HG02938 (cell line): Measurements from ENCODE around the gene OSBPL1A.
"Not testable (repeated sequence)": the region's sequence is repeated elsewhere in the genome, so short reads cannot be mapped to it uniquely, and the experiment has no call there.

Source experiments
- ATAC-seq: cut with Tn5 transposase; IDR thresholded peaks from one replicate; pipeline ENCODE4 v1.9.1; 2021; ENCODE audit warnings: mild to moderate bottlenecking, moderate library complexity; ENCODE audit not compliant: unreplicated experiment

Gene OSBPL1A

GRCh38 chr18:24189664-24190346, 207.8 kb downstream of the OSBPL1A start:
- ATAC-seq = no peak

- peak; percentile 67 for ATAC-seq
Measured at GRCh38 chr18:24189007-24189528, 208.6 kb downstream of the OSBPL1A start.

DNA sequence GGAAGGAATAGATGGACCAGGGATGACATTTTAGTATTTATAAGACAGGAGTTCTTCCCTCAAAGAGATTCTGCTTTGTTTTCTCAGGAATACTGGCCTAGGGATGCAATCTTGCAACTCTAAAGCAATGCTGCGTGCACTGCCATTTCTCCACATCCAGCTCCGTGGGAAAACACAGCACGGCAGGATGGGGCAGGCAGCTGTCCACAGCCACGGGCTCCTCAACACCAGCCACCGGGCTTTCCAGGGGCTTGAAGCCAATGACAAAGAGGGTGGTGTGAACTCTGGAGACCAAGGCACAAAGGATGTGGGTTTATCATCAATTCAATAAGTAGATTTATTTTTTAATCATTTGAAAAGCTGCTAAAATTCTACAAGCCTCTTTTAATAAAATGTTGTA, 209.5 kb downstream of the OSBPL1A start:
- no peak for ATAC-seq

DNA sequence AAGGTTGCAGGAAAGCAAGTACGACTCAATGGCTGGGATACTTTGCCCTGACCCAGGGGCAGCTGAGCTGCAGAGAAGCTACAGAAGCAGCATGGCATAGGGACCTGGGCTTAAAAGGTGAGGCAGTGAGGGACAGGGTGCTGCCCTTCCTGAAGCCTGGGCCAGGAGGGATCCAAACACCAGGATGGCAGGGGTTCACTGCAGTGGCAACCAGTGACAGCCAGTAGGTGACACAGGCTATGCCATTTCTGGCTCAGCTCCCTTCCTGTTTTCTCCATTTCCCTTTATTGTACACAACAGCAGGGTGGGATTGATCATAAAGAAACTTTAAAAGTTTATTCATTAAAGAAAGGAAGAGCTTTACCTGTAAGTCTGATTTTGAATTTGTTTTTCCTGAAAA, 209.9 kb downstream of the OSBPL1A start:
- ATAC-seq = no peak

DNA sequence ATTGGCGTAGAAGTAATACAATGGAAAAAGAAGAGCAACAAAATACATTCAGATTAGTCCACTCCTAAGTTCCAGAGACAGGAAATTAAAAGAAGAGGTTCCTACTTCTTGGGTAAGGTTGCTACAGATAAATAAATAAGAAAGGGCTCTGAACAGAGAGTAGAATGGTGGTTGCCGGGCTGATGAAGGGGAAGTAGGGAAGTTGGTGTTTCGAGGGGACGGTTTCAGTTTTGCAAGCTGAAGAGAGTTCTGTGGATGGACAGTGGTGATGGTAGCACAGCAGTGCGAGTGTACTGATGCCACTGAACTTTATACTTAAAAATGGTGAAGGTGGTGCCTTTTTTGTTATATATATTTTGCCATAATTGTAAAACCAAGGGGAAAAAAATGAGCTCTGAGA, 210.6 kb downstream of the OSBPL1A start:
- ATAC-seq = peak; percentile 72

DNA sequence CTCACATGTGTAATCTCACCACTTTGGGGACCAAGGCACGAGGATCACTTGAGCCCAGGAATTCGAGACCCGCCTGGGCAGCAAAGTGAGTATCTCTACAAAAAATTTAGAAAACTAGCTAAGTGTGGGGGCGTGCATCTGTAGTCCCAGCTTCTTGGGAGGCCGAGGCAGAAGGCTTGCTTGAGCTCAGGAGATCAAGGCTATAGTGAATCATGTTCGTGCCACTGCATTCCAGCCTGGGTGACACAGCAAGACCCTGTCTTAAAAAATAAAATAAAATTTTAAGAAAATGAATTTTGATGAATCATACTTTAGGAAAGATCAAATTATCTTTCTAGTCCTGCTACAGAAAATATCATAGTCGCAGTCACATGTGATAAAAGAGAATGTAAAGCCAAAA, 211.8 kb downstream of the OSBPL1A start:
- ATAC-seq = no peak

DNA sequence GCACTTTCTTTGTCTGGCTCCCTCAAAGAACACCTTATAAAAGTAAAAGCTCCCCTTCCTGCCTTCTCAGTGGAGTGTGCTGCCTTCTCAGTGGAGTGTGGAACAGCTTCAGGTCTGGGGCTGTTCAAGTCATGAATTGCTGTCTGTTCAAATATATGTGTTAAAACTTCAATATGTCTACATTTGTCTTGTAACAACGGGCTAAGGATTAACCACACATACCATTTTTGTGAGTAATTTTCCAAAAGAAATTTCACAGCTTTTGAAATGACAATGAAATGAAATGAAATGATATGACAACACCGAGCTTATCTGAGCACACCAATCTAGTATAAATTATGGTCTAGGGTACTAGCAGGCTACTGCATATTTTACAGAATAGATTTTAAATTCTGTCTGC, 215.8 kb downstream of the OSBPL1A start:
- ATAC-seq = no peak

DNA sequence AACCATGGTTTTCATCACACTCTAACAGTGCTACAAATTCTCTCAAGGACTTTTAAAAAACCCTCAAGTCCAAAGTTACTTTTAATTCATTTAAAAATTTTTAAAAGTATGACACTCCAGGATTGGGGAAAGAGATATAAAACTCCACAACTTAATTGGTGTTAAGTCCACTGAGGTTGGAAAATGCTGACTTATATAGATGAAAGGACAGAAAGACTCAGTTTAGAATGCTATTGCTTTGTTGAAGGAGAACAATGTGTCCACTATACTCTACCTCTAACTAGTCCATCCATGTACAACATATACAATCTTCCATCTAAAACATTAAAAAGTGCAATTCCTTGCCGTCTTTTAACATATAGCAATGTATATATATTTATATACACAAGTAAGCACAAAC, 217.6 kb downstream of the OSBPL1A start:
- no peak for ATAC-seq

GRCh38 chr18:24177499-24178133, 220.0 kb downstream of the OSBPL1A start:
- no peak for ATAC-seq

DNA sequence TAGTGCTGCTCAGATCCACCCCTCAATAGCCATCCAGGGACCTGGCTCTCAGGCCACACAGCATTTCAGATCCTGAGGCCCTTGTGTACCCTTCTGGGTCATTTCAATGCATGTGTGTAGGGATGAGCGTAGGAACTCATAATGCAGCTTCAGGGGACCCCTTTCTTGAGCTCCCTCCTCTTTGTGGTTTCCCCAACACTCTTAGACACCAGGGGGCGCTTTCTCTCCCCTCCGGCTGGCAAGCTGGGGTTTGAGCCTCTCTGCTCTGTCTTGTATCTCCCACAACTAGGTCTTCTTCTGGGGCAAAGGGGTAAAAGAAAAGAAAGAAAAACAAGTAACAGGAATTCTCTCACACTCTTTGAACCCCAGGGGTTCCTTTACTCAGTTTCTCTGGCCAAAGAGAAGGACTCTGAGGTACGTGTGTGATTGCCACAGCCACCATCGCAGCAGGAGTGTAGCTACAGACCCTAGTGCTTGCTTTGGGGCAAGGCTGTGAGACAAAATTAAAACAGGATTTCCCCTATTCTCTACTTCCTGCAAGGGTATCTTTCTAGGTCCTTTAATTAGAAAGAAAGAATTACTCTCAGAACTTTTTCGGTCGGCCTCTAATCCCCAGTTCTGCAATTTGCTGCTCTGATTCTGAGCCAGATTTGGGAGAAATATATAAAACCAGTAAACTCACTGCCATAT, 220.8 kb downstream of the OSBPL1A start:
- ATAC-seq = peak; percentile 86

DNA sequence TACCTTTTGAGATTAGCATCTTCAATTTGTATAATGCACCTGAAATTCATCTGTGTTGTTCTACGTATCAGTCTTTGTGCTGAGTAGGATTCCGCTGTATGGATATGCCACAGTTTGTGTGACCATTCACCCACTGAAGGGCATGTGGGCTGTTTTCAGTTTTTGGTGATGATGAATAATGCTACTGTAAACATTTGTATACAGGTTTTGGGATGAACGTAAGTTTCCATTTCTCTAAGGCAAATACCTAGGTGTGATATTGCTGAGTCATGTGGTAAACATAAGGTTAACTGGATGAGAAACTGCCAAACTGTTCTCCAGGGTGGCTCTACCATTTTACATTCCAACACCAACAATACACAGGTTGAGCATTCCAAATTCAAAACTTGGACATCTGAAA, 223.6 kb downstream of the OSBPL1A start:
- no peak for ATAC-seq

DNA sequence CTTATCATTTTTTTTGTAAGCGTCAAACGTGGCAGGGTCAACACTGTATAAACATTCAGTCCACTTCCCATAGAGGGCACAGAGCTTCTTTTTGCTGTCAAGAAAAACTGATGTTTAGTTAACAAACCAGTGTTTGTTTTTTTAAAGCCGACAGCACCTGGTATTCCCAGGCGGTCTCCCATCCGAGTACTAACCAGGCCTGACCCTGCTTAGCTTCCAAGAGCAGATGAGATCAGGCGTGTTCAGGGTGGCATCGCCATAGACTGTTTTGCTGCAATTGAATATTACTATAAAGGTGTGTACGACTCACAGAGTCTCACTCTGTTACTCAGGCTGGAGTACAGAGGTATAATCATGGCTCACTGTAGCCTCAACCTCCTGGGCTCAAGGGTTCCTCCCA, 227.3 kb downstream of the OSBPL1A start:
- no peak for ATAC-seq

GRCh38 chr18:24168496-24168895, 229.1 kb downstream of the OSBPL1A start:
- no peak for ATAC-seq

DNA sequence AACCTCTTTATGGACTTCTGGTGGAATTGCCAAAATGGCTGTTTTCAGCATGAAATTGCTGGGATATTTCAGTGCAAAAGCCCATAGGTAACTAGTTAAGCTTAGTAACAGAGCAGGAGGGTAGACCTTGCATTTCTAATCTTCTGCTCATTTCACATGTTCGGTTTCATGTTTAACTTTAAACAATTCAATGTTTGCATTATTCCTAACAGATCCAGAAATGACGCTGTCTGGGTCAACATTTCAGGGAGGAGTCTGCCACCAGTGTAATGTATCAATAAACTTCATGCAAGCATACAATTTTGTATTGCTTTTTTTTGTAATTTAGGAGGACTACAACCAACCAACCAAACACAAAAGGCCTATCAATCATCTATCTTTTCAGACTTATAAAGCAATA, 236.3 kb downstream of the OSBPL1A start:
- no peak for ATAC-seq

GRCh38 chr18:24160086-24160485, 237.5 kb downstream of the OSBPL1A start:
- no peak for ATAC-seq

GRCh38 chr18:24157855-24158254, 239.8 kb downstream of the OSBPL1A start:
- ATAC-seq = no peak

DNA sequence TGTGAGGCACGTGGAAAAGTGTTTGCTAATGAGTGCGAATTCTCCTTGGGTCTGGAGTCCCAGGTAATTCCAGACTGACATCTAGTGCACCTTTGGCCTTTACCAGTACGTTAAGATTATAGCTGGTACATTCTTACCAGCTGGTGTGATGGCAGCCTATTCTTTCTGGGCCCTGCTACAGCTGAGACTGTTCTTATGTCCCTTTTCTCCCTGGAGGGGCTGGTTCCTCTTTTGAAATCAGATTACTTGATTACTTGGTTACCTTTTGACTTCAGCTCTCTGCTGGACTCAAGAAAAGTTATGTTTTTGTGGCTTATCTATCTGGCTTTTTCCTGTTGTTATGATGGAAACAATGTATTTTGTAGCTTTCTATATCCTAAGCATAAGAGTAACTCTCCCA, 244.2 kb downstream of the OSBPL1A start:
- no peak for ATAC-seq

DNA sequence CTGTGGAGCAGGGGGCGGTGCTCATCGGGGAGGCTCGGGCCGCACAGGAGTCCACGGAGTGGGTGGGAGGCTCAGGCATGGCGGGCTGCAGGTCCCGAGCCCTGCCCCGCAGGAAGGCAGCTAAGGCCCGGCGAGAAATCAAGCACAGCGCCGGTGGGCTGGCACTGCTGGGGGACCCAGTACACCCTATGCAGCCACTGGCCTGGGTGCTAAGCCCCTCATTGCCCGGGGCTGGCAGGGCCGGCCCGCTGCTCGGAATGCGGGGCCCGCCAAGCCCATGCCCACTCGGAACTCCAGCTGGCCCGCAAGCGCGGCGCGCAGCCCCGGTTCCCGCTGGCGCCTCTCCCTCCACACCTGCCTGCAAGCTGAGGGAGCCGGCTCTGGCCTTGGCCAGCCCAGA, 248.0 kb downstream of the OSBPL1A start:
- not testable (repeated sequence) for ATAC-seq

GRCh38 chr18:24142376-24142775, 255.2 kb downstream of the OSBPL1A start:
- ATAC-seq = no peak

GRCh38 chr18:24140697-24141096, 256.9 kb downstream of the OSBPL1A start:
- no peak for ATAC-seq

DNA sequence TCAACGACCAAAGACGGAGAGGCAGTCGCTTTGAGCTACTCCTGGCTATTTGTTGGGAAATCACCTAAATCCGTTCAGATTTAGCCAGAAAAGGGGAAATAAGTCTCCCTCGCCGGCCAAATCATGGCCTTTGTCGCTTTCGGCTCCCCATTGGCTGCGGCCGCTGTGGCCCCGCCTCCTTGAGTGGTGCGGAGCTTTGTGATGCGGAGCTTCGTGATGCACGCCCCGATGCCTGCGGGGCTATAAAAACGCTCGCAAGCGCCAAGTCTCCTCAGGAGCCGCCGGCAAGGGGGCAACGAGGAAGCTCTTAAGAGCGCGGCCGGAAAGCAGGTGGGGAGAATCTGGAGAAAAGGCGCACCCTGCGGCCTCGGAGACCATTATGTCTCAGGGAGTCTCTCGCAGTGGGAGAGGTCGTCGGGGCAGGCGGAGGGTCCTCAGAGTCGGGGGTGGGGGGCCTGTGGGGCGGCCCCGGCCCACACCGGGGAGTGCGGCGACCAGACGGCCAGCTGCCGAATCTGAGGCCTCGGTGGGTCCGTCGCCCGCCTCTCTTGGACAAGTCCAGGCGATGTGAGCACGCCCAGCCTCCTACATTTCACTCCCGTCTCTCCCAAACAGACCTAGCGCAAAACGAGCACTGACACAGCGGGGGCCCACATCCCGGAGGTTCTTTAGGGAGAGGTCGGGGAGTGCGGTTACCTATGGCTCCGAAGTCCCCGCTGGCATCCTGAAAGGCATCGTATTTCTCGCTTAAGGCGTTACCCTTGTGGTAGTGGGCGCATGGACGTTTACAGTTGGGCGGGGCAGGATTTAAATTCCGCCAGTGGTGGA, 258.6 kb downstream of the OSBPL1A start, which contains the start of gene CABYR:
Gene CABYR (plus strand): TSS at position 274 of the 828 bp plus-strand sequence. CDS start 4,053 bp downstream, outside the sequence.
- peak; percentile 93 for ATAC-seq
